PFSK-1 (cell line): Measurements from ENCODE around the gene KPTN.

Experiments used
- FOXP2 ChIP-seq: optimal IDR thresholded peaks from 2 replicates; pipeline ENCODE3; 2011; ENCODE audit warnings: borderline replicate concordance, control low read depth, inconsistent platforms; ENCODE audit not compliant: insufficient read depth; ENCODE audit errors: extremely low read length, extremely low read depth
- POLR2AphosphoS5 ChIP-seq: IDR thresholded peaks from 2 replicates; pipeline ENCODE4 v1.6.1; 2012; ENCODE audit warnings: low read depth, mild to moderate bottlenecking, control low read depth, low read length, moderate library complexity
- REST ChIP-seq, 2 experiments: IDR thresholded peaks; 2 replicates each; pipeline versions ENCODE4 v1.6.1 to v1.8.0; 2011 to 2012; ENCODE audit warnings: low read depth in 2 of 2, low read length in 2 of 2, control low read depth in 1 of 2, inconsistent platforms in 1 of 2, mild to moderate bottlenecking in 1 of 2, moderate library complexity in 1 of 2; ENCODE audit not compliant: insufficient read depth in 1 of 2
- SIN3A ChIP-seq: IDR thresholded peaks from 2 replicates; pipeline ENCODE4 v1.6.1; 2012; ENCODE audit warnings: mild to moderate bottlenecking, low read length, moderate library complexity, borderline replicate concordance; ENCODE audit not compliant: insufficient read depth
- TAF1 ChIP-seq: IDR thresholded peaks from 2 replicates; pipeline ENCODE4 v1.6.1; 2012; ENCODE audit warnings: low read length, control low read depth, borderline replicate concordance; ENCODE audit not compliant: insufficient read depth

The KPTN gene

GRCh38 chr19:47489072-47489914 lies 5.3 kb upstream of the KPTN start:
- no peak for TF ChIP-seq REST (IDR thresholded peaks at IDR 0.05; ENCODE audit: insufficient read depth in 1 of 2, low read depth in 2 of 2, low read length in 2 of 2)
- TF ChIP-seq POLR2AphosphoS5 = no peak
- no peak for TF ChIP-seq SIN3A
- TF ChIP-seq TAF1 = no peak
- TF ChIP-seq FOXP2 = no peak

GRCh38 chr19:47487551-47488515 lies 3.8 kb upstream of the KPTN start:
- TF ChIP-seq FOXP2 (no peak), REST (IDR thresholded peaks at IDR 0.05; ENCODE audit: insufficient read depth in 1 of 2, low read depth in 2 of 2, low read length in 2 of 2) (no peak), SIN3A (no peak), TAF1 (no peak), POLR2AphosphoS5 (no peak)

GRCh38 chr19:47486900-47487299 lies 2.9 kb upstream of the KPTN start:
- TF ChIP-seq FOXP2 = no peak
- TF ChIP-seq TAF1 = no peak
- TF ChIP-seq POLR2AphosphoS5 = no peak
- TF ChIP-seq REST (IDR thresholded peaks at IDR 0.05; ENCODE audit: insufficient read depth in 1 of 2, low read depth in 2 of 2, low read length in 2 of 2) = no peak
- TF ChIP-seq SIN3A = no peak

GRCh38 chr19:47485210-47485609 lies 1.2 kb upstream of the KPTN start:
- TF ChIP-seq POLR2AphosphoS5 (no peak), FOXP2 (no peak), TAF1 (no peak), SIN3A (no peak), REST (IDR thresholded peaks at IDR 0.05; ENCODE audit: insufficient read depth in 1 of 2, low read depth in 2 of 2, low read length in 2 of 2) (no peak)
